MCF 10A (cell line): ENCODE measurements around the gene KDM6B. TPM values are rescaled to one million over a fixed set of nuclear protein-coding genes. Genes with fewer than 3 reads are reported as not detected.

ENCODE experiments used
- BruUV-seq: library from RNA; stranded (reverse); fragments of 400-500 nt; replicated peaks from 2 replicates; lab custom pipeline; 2021; lab: Mats Ljungman, UMichigan
- CTCF ChIA-PET: fragments of 300-600 bp; sonication (Branson Sonifier 250); formaldehyde crosslinking; extraction: SDS; loops from one replicate; lab custom pipeline; 2021; ENCODE audit warnings: antibody characterized with exemption, inconsistent platforms; lab: Yijun Ruan, JAX
- POLR2A ChIA-PET: fragments of 300-600, 350-650 bp; sonication (Branson Sonifier 250); formaldehyde crosslinking; extraction: SDS; loops from one replicate; lab custom pipeline; 2020; ENCODE audit warnings: antibody characterized with exemption, inconsistent platforms; lab: Yijun Ruan, JAX
- DNase-seq: peaks from one replicate; pipeline ENCODE4 v3.0.0-alpha.2; 2018; ENCODE audit not compliant: unreplicated experiment
- H3K27ac Mint-ChIP-seq: one replicate; pipeline ENCODE4 v1.8.0; 2022; ENCODE audit warnings: mild to moderate bottlenecking, low read depth, mixed read lengths; ENCODE audit not compliant: unreplicated experiment
- H3K27me3 Mint-ChIP-seq: one replicate; pipeline ENCODE4 v1.8.0; 2022; ENCODE audit warnings: mixed read lengths; ENCODE audit not compliant: insufficient read depth, unreplicated experiment
- H3K36me3 Mint-ChIP-seq: one replicate; pipeline ENCODE4 v1.8.0; 2022; ENCODE audit warnings: mild to moderate bottlenecking, moderate library complexity, mixed read lengths; ENCODE audit not compliant: insufficient read depth, unreplicated experiment
- H3K4me1 Mint-ChIP-seq: one replicate; pipeline ENCODE4 v1.8.0; 2022; ENCODE audit warnings: mixed read lengths; ENCODE audit not compliant: insufficient read depth, unreplicated experiment
- H3K4me3 Mint-ChIP-seq: one replicate; pipeline ENCODE4 v1.8.0; 2022; ENCODE audit warnings: mild to moderate bottlenecking, moderate library complexity, mixed read lengths; ENCODE audit not compliant: unreplicated experiment
- H3K9me3 Mint-ChIP-seq: one replicate; pipeline ENCODE4 v1.8.0; 2022; ENCODE audit warnings: mixed read lengths; ENCODE audit not compliant: unreplicated experiment
- CTCF ChIP-seq: fragments of 200-600 bp; IDR thresholded peaks from one replicate; pipeline ENCODE4 v1.8.0; 2022; ENCODE audit warnings: antibody characterized with exemption, mild to moderate bottlenecking; ENCODE audit not compliant: unreplicated experiment
- intact Hi-C: fragments of 100-400 bp; cut with micrococcal nuclease; formaldehyde crosslinking; loops from 2 replicates; pipeline ENCODE4 v1.14.1; 2022
- total RNA-seq: library from RNA; stranded (reverse); gene quantifications from 2 replicates; pipeline ENCODE4 v1.2.3, GENCODE V29; 2022

KDM6B gene
- total RNA-seq, 1 experiment from 2014 or later: 39.8 TPM

- no peaks in the 10 kb centered on the region for H3K9me3 Mint-ChIP-seq
These were observed 31.1 kb downstream of the KDM6B start for GRCh38 chr17:7864995-7865650.

GRCh38 chr17:7867881-7868329 lies 33.9 kb downstream of the KDM6B start:
- Mint-ChIP-seq H3K27ac (no peak overlapping the region), H3K27me3 (no peaks in the 10 kb centered on the region), H3K4me3 (no peak overlapping the region), H3K36me3 (peaks cover 32% of the 10 kb centered on the region), H3K4me1 (peaks cover 11% of the 10 kb centered on the region), H3K9me3 (no peaks in the 10 kb centered on the region)
- peak; percentile 46 for DNase-seq
- intact Hi-C loops: no loop called here
- no TSS peak for BruUV-seq
- CTCF ChIA-PET: interaction anchor here (0.6 to 2.4 kb wide), 5 partner anchors 21 to 251 kb away, joined by 3 to 6 read pairs (median 5); partner anchors contain the start of genes ALOXE3 and CHD3
- POLR2A ChIA-PET: interaction anchor here (0.5 to 4.6 kb wide), 10 partner anchors 11 to 251 kb away, joined by 3 to 23 read pairs (median 4); partner anchors contain the start of genes CNTROB, CYB5D1, NAA38 and RNF227
- no peak for TF ChIP-seq CTCF

More at GRCh38 chr17:7864995-7865650, 31.1 kb downstream of the KDM6B start:
- H3K4me1 Mint-ChIP-seq: peaks cover 16% of the 10 kb centered on the region
- intact Hi-C loops: loop anchor here (5.0 kb wide), 1 partner anchor 192 kb away; no protein-coding TSS in a partner anchor
- no peak overlapping the region for H3K4me3 Mint-ChIP-seq
- no TSS peak for BruUV-seq
- ChIA-PET CTCF (interaction anchor here (0.6 to 6.8 kb wide), 12 partner anchors 21 to 283 kb away, joined by 3 to 70 read pairs (median 5); partner anchors contain the start of gene CHD3), POLR2A (interaction anchor here (0.7 to 1.7 kb wide), 6 partner anchors 8 to 291 kb away, joined by 3 to 8 read pairs (median 4); partner anchors contain the start of genes CNTROB, RNF227 and TRAPPC1)
- no peak for DNase-seq
- H3K36me3 Mint-ChIP-seq: peaks cover 33% of the 10 kb centered on the region
- H3K27me3 Mint-ChIP-seq: no peaks in the 10 kb centered on the region
- no peak overlapping the region for H3K27ac Mint-ChIP-seq
- no peak for TF ChIP-seq CTCF

GRCh38 chr17:7873051-7873450 lies 39.0 kb downstream of the KDM6B start:
- ChIA-PET CTCF (interaction anchor here (0.6 kb wide), 1 partner anchor 221 kb away, joined by 3 read pairs; no protein-coding TSS in a partner anchor), POLR2A (interaction anchor here (1.5 kb wide), 1 partner anchor 8 kb away, joined by 3 read pairs; no protein-coding TSS in a partner anchor)

More at GRCh38 chr17:7873051-7873450, 39.0 kb downstream of the KDM6B start:
- Mint-ChIP-seq H3K27ac (peak overlapping the region; percentile 22), H3K27me3 (no peaks in the 10 kb centered on the region), H3K9me3 (no peaks in the 10 kb centered on the region), H3K36me3 (peaks cover 32% of the 10 kb centered on the region), H3K4me1 (peaks cover 8% of the 10 kb centered on the region), H3K4me3 (no peak overlapping the region)
- no TSS peak for BruUV-seq
- TF ChIP-seq CTCF: no peak
- no peak for DNase-seq
- intact Hi-C loops: no loop called here
